ENCODE data around the gene NTM. TPM values are rescaled to one million over a fixed set of nuclear protein-coding genes. Genes with fewer than 3 reads are reported as not detected.

Gene NTM
- total RNA-seq, 2 donors from 2014 or later = 19.1 to 44.7 TPM

- DNase-seq (ENCODE audit: low spot score) = no peak
- Histone ChIP-seq H3K27me3 (no peaks in the 10 kb centered on the region), H3K36me3 (no peaks in the 10 kb centered on the region), H3K4me1 (no peaks in the 10 kb centered on the region), H3K27ac (no peak overlapping the region), H3K9me3 (no peaks in the 10 kb centered on the region), H3K4me3 (no peak overlapping the region)
- TF ChIP-seq CTCF (IDR thresholded peaks at IDR 0.05) = no peak
Observed at GRCh38 chr11:131810541-131810940, 440.1 kb downstream of the NTM start.

GRCh38 chr11:131811383-131811782 is 441.0 kb downstream of the NTM start:
- Histone ChIP-seq H3K36me3 (no peaks in the 10 kb centered on the region), H3K27me3 (no peaks in the 10 kb centered on the region), H3K9me3 (no peaks in the 10 kb centered on the region), H3K4me1 (no peaks in the 10 kb centered on the region), H3K4me3 (no peak overlapping the region), H3K27ac (no peak overlapping the region)
- no peak for TF ChIP-seq CTCF (IDR thresholded peaks at IDR 0.05)
- no peak for DNase-seq (ENCODE audit: low spot score)

GRCh38 chr11:131814108-131814507 is 443.7 kb downstream of the NTM start:
- H3K36me3 ChIP-seq = no peaks in the 10 kb centered on the region
- no peaks in the 10 kb centered on the region for H3K4me1 ChIP-seq
- no peak for TF ChIP-seq CTCF (IDR thresholded peaks at IDR 0.05)
- no peak overlapping the region for H3K4me3 ChIP-seq
- no peak overlapping the region for H3K27ac ChIP-seq
- no peaks in the 10 kb centered on the region for H3K9me3 ChIP-seq
- H3K27me3 ChIP-seq = no peaks in the 10 kb centered on the region
- no peak for DNase-seq (ENCODE audit: low spot score)

GRCh38 chr11:131815590-131815989 is 445.2 kb downstream of the NTM start:
- TF ChIP-seq CTCF (IDR thresholded peaks at IDR 0.05) = no peak
- no peaks in the 10 kb centered on the region for H3K27me3 ChIP-seq
- no peaks in the 10 kb centered on the region for H3K9me3 ChIP-seq
- no peak overlapping the region for H3K27ac ChIP-seq
- H3K4me1 ChIP-seq = no peaks in the 10 kb centered on the region
- H3K4me3 ChIP-seq = no peak overlapping the region
- no peaks in the 10 kb centered on the region for H3K36me3 ChIP-seq
- DNase-seq (ENCODE audit: low spot score) = no peak

GRCh38 chr11:131816051-131816450 is 445.6 kb downstream of the NTM start:
- Histone ChIP-seq H3K27me3 (no peaks in the 10 kb centered on the region), H3K36me3 (no peaks in the 10 kb centered on the region)
- DNase-seq (ENCODE audit: low spot score) = no peak

More at GRCh38 chr11:131816051-131816450, 445.6 kb downstream of the NTM start:
- TF ChIP-seq CTCF (IDR thresholded peaks at IDR 0.05) = no peak
- Histone ChIP-seq H3K9me3 (no peaks in the 10 kb centered on the region), H3K4me3 (no peak overlapping the region), H3K27ac (no peak overlapping the region), H3K4me1 (no peaks in the 10 kb centered on the region)
